ENCODE measurements around the gene ANKFN1. TPM values are rescaled to one million over a fixed set of nuclear protein-coding genes. Genes with fewer than 3 reads are reported as not detected.

The ANKFN1 gene
- total RNA-seq, 1 donor from 2014 or later, result not detected

GRCh38 chr17:56514899-56515298, 361.6 kb downstream of the ANKFN1 start:
- ATAC-seq, result no peak

- no peak for ATAC-seq
These were observed 368.3 kb downstream of the ANKFN1 start for GRCh38 chr17:56521414-56522141.

GRCh38 chr17:56523042-56523441, 369.8 kb downstream of the ANKFN1 start:
- no peak for ATAC-seq

- no peak for ATAC-seq
These were observed 375.4 kb downstream of the ANKFN1 start for GRCh38 chr17:56528696-56529095.

GRCh38 chr17:56532926-56533325, 379.7 kb downstream of the ANKFN1 start:
- ATAC-seq, result no peak

- no peak for ATAC-seq
These were observed 383.5 kb downstream of the ANKFN1 start for GRCh38 chr17:56536766-56537165.

GRCh38 chr17:56540836-56541235, 387.6 kb downstream of the ANKFN1 start:
- ATAC-seq, result no peak

GRCh38 chr17:56543280-56543679, 390.0 kb downstream of the ANKFN1 start:
- no peak for ATAC-seq

- ATAC-seq, result no peak
These were observed 391.8 kb downstream of the ANKFN1 start for GRCh38 chr17:56545106-56545505.

GRCh38 chr17:56545930-56546329, 392.7 kb downstream of the ANKFN1 start:
- ATAC-seq, result no peak

GRCh38 chr17:56548661-56549060, 395.4 kb downstream of the ANKFN1 start:
- no peak for ATAC-seq

- no peak for ATAC-seq
These were observed 396.2 kb downstream of the ANKFN1 start for GRCh38 chr17:56549501-56549900.

- ATAC-seq, result no peak
These were observed 404.4 kb downstream of the ANKFN1 start for GRCh38 chr17:56557682-56558081.

GRCh38 chr17:56558088-56558487, 404.8 kb downstream of the ANKFN1 start:
- ATAC-seq, result no peak

Data from esophagus mucosa (tissue), 1 donor.